NCI-H2107 (cell line): Measurements from ENCODE around the gene CXCL6.

ENCODE experiments used
- DNase-seq: peaks from one replicate; lab custom pipeline; 2025; lab: John Stamatoyannopoulos, UW

The CXCL6 gene

GRCh38 chr4:73836373-73837279 is at the start of gene CXCL6:
TSS of gene CXCL6 (plus strand) at chr4:73836678. CDS start at chr4:73836751, 73 bp downstream.
- DNase-seq: no peak

- DNase-seq: no peak
Measured at GRCh38 chr4:73788411-73788810, 48.1 kb upstream of the CXCL6 start.

GRCh38 chr4:73798842-73799241 is 37.6 kb upstream of the CXCL6 start:
- no peak for DNase-seq

- DNase-seq: no peak
Measured at GRCh38 chr4:73800206-73800605, 36.3 kb upstream of the CXCL6 start.

- no peak for DNase-seq
Measured at GRCh38 chr4:73801692-73802091, 34.8 kb upstream of the CXCL6 start.

GRCh38 chr4:73803213-73803612 is 33.3 kb upstream of the CXCL6 start:
- no peak for DNase-seq

- DNase-seq: no peak
Measured at GRCh38 chr4:73810191-73810590, 26.3 kb upstream of the CXCL6 start.

- no peak for DNase-seq
Measured at GRCh38 chr4:73811841-73812240, 24.6 kb upstream of the CXCL6 start.

- DNase-seq: no peak
Measured at GRCh38 chr4:73814679-73815078, 21.8 kb upstream of the CXCL6 start.

- no peak for DNase-seq
Measured at GRCh38 chr4:73815145-73815544, 21.3 kb upstream of the CXCL6 start.

- DNase-seq: no peak
Measured at GRCh38 chr4:73816814-73817213, 19.7 kb upstream of the CXCL6 start.

- DNase-seq: no peak
Measured at GRCh38 chr4:73817341-73817740, 19.1 kb upstream of the CXCL6 start.

- no peak for DNase-seq
Measured at GRCh38 chr4:73821325-73821724, 15.2 kb upstream of the CXCL6 start.

GRCh38 chr4:73822389-73822788 is 14.1 kb upstream of the CXCL6 start:
- no peak for DNase-seq

GRCh38 chr4:73822812-73823504 is 13.5 kb upstream of the CXCL6 start:
- no peak for DNase-seq

- no peak for DNase-seq
Measured at GRCh38 chr4:73823760-73824159, 12.7 kb upstream of the CXCL6 start.

- DNase-seq: no peak
Measured at GRCh38 chr4:73828956-73829355, 7.5 kb upstream of the CXCL6 start.

- no peak for DNase-seq
Measured at GRCh38 chr4:73831569-73831968, 4.9 kb upstream of the CXCL6 start.

GRCh38 chr4:73832651-73833237 is 3.7 kb upstream of the CXCL6 start:
- DNase-seq: no peak

- no peak for DNase-seq
Measured at GRCh38 chr4:73839071-73839470, 2.6 kb downstream of the CXCL6 start.

- DNase-seq: no peak
Measured at GRCh38 chr4:73839715-73840114, 3.2 kb downstream of the CXCL6 start.

GRCh38 chr4:73841243-73841925 is 4.9 kb downstream of the CXCL6 start:
- DNase-seq: no peak
